ENCODE results near the gene MGRN1. TPM values are rescaled to one million over a fixed set of nuclear protein-coding genes. Genes with fewer than 3 reads are reported as not detected.

MGRN1 gene
- total and polyA plus RNA-seq, 11 donors, result 17.9 to 75.0 (median 38.0) TPM

DNA sequence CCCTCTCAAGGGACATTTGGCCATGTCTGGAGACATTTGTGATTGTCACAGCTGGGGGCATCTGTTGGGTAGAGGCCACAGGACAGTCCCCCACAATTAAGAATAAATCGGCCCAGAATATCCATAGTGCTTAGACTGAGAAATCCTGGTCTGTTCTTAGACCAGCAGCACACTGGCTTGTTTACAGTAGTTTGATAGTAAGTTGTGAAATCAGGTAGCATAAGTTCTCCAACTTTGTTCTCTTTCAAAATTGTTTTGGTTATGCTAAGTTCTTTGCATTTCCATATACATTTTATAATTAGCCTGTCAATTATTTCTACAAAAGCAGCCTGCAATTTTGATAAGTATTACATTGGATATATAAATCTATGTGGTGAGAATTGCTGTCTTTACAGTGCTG is 6.8 kb downstream of the MGRN1 start:
- no peaks in the 10 kb centered on the region for H3K27me3 ChIP-seq
- intact Hi-C loops (cut with DNase I), result no loop called here
- peaks cover 0 to 16% (median 0%) of the 10 kb centered on the region in 12 donors for H3K9me3 ChIP-seq
- H3K36me3 ChIP-seq, result peaks cover 0 to 23% (median 7%) of the 10 kb centered on the region in 9 donors
- TF ChIP-seq CTCF (IDR thresholded peaks at IDR 0.05) (no peak), POLR2A (IDR thresholded peaks at IDR 0.05) (no peak)
- ATAC-seq, result no peak
- H3K4me3 ChIP-seq, result no peak overlapping the region
- H3K27ac ChIP-seq, result no peak overlapping the region
- 94 to 100% (median 98%) methylated on average over 1 of the region's 1 CpG for WGBS, 4 donors
- peaks cover 0 to 9% (median 5%) of the 10 kb centered on the region in 12 donors for H3K4me1 ChIP-seq
- DNase-seq, result no peak

GRCh38 chr16:4633910-4634635 is 9.4 kb downstream of the MGRN1 start:
- Histone ChIP-seq H3K4me3 (no peak overlapping the region), H3K27me3 (no peaks in the 10 kb centered on the region), H3K9me3 (peaks cover 0 to 16% (median 0%) of the 10 kb centered on the region in 12 donors), H3K4me1 (peaks cover 0 to 9% (median 0%) of the 10 kb centered on the region in 12 donors), H3K27ac (no peak overlapping the region), H3K36me3 (peaks cover 0 to 26% (median 7%) of the 10 kb centered on the region in 9 donors)
- DNase-seq (no peak), ATAC-seq (peak in 2 of 4 donors; percentile 16 to 23)
- TF ChIP-seq CTCF (IDR thresholded peaks at IDR 0.05), result no peak
- no peak for TF ChIP-seq POLR2A (IDR thresholded peaks at IDR 0.05)
- 89 to 93% (median 92%) methylated on average over 15 to 20 of the region's 20 CpGs for whole genome bisulfite sequencing, 4 donors
- intact Hi-C loops (cut with DNase I), result no loop called here

- WGBS, 4 donors, result 92% methylated on average over 12 of the region's 12 CpGs
Measured at GRCh38 chr16:4634768-4635167, 10.1 kb downstream of the MGRN1 start.

More at GRCh38 chr16:4634768-4635167, 10.1 kb downstream of the MGRN1 start:
- peaks cover 0 to 16% (median 0%) of the 10 kb centered on the region in 12 donors for H3K9me3 ChIP-seq
- TF ChIP-seq CTCF (IDR thresholded peaks at IDR 0.05) (no peak), POLR2A (IDR thresholded peaks at IDR 0.05) (no peak)
- ATAC-seq, result peak in 1 of 4 donors; percentile 8
- no peak overlapping the region for H3K4me3 ChIP-seq
- no peak for DNase-seq
- H3K4me1 ChIP-seq, result peaks cover 0 to 11% (median 0%) of the 10 kb centered on the region in 12 donors
- peaks cover 0 to 26% (median 7%) of the 10 kb centered on the region in 9 donors for H3K36me3 ChIP-seq
- H3K27me3 ChIP-seq, result no peaks in the 10 kb centered on the region
- no peak overlapping the region for H3K27ac ChIP-seq
- intact Hi-C loops (cut with DNase I), result no loop called here
